ENCODE data around the gene MAT1A.

Gene MAT1A

DNA sequence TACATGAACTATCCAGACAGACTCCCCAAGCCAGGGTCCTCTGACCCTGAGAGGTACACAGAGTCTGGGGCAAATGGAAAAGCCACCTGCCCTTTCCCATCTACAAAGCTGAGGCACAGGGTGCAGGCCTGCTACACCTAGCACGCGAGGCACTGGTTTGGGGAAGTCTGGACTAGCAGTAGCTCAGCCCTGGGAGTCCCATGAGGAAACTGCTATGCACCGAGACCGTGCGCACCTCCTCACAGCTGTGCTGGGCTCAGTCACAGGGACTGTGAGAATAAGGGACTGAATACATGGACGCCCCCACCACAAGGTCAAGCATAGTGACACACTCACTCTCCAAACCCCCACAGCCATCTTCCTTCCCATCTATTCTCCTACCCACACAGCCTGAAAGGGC, 8.2 kb downstream of the MAT1A start:
- TF ChIP-seq, protein P1, sequence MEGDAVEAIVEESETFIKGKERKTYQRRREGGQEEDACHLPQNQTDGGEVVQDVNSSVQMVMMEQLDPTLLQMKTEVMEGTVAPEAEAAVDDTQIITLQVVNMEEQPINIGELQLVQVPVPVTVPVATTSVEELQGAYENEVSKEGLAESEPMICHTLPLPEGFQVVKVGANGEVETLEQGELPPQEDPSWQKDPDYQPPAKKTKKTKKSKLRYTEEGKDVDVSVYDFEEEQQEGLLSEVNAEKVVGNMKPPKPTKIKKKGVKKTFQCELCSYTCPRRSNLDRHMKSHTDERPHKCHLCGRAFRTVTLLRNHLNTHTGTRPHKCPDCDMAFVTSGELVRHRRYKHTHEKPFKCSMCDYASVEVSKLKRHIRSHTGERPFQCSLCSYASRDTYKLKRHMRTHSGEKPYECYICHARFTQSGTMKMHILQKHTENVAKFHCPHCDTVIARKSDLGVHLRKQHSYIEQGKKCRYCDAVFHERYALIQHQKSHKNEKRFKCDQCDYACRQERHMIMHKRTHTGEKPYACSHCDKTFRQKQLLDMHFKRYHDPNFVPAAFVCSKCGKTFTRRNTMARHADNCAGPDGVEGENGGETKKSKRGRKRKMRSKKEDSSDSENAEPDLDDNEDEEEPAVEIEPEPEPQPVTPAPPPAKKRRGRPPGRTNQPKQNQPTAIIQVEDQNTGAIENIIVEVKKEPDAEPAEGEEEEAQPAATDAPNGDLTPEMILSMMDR (IDR thresholded peaks at IDR 0.05; ENCODE audit: unreplicated experiment in 3 of 3), result no peak
- no peaks in the 10 kb centered on the region for H3K9me3 Mint-ChIP-seq
- H3K27ac Mint-ChIP-seq, result peak overlapping the region in 1 of 3 experiments; percentile 56
- H3K36me3 Mint-ChIP-seq (ENCODE audit: low read depth), result no peaks in the 10 kb centered on the region
- peaks cover 3% of the 10 kb centered on the region for H3K27me3 Mint-ChIP-seq (ENCODE audit: low read depth)
- no peak overlapping the region for H3K4me3 Mint-ChIP-seq
- H3K4me1 Mint-ChIP-seq, result peaks cover 8% of the 10 kb centered on the region

DNA sequence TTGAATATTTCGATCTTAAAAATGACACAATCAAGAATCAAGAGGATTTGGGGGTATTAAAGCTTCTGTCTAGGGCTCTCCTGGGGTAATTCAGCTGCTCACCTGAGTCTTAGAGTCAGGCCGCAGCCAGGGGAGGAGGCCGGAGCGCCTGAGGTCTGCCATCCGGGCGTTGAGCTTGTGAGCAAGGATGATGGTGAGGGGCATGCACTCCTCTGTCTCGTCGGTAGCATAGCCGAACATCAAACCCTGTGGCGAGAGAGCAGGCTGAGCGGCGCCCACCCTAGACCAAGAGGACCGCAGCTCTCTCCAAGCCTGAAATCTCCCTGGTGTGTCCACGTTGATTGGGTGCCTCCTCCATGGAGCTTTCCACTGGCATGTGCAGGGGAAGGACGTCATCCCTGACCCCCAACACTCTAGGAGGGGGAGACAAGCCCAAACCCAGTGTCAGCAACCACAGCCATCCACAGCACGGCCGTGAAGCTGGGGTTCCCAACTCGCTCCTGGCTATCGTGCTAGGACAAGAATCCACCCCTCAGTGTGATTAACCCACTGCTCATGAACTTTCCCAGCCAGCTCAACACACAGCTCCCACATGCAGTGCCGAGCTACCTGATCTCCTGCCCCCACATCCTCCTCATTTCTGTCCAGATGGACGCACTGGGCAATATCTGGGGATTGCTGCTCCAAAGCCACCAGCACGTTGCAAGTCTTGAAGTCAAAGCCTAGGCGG, 9.2 kb downstream of the MAT1A start:
- Mint-ChIP-seq H3K36me3 (ENCODE audit: low read depth) (no peaks in the 10 kb centered on the region), H3K9me3 (no peaks in the 10 kb centered on the region), H3K27ac (no peak overlapping the region), H3K27me3 (ENCODE audit: low read depth) (peaks cover 7% of the 10 kb centered on the region), H3K4me3 (no peak overlapping the region), H3K4me1 (peaks cover 8% of the 10 kb centered on the region)
- TF ChIP-seq, protein P1 (IDR thresholded peaks at IDR 0.05; ENCODE audit: unreplicated experiment in 3 of 3), result no peak

DNA sequence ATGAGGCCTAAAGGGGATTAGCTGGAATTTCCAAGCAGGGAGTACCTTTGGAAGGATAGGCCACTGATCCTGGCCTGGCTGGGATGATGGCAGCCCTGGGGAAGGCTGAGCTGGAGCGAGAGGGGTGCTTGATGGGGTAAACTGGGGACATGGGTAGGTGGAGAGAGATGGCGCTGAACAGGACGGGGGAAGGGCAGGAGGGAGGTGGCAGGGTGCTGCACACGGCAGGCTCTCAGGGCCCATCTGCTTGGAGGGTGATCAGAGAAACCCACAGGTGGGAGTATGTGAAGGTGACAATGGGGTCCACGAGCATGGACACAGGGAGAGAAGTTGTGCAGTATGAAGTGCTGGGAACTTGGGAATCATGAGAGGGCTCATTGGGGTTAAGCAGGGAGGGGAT, 10.3 kb downstream of the MAT1A start:
- Mint-ChIP-seq H3K27ac (no peak overlapping the region), H3K4me1 (peaks cover 8% of the 10 kb centered on the region), H3K9me3 (no peaks in the 10 kb centered on the region), H3K27me3 (ENCODE audit: low read depth) (peaks cover 7% of the 10 kb centered on the region), H3K36me3 (ENCODE audit: low read depth) (no peaks in the 10 kb centered on the region), H3K4me3 (no peak overlapping the region)
- TF ChIP-seq, protein P1 (IDR thresholded peaks at IDR 0.05; ENCODE audit: unreplicated experiment in 3 of 3), result no peak

DNA sequence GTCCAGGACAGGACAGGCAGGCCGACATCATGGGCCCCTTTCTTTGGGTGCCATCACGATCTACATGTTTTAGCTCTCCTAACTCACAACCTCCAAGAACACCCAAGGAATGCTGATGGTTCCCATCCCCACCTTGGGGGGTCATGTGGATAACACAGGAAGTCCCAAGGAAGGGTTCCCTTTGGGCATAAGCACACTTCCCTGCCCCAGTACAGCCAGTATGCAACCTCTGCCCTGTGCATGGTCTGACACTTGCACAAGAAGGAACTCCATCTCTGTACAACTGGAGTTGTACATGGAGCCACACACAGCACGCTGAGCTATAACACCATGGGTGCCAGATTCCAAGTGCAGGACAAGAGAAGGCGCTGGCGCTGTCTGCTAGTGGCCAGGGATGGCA, 11.0 kb downstream of the MAT1A start:
- Mint-ChIP-seq H3K9me3 (no peaks in the 10 kb centered on the region), H3K27ac (no peak overlapping the region), H3K36me3 (ENCODE audit: low read depth) (no peaks in the 10 kb centered on the region), H3K27me3 (ENCODE audit: low read depth) (peaks cover 7% of the 10 kb centered on the region), H3K4me3 (no peak overlapping the region), H3K4me1 (peaks cover 8% of the 10 kb centered on the region)
- TF ChIP-seq, protein P1 (IDR thresholded peaks at IDR 0.05; ENCODE audit: unreplicated experiment in 3 of 3), result no peak

DNA sequence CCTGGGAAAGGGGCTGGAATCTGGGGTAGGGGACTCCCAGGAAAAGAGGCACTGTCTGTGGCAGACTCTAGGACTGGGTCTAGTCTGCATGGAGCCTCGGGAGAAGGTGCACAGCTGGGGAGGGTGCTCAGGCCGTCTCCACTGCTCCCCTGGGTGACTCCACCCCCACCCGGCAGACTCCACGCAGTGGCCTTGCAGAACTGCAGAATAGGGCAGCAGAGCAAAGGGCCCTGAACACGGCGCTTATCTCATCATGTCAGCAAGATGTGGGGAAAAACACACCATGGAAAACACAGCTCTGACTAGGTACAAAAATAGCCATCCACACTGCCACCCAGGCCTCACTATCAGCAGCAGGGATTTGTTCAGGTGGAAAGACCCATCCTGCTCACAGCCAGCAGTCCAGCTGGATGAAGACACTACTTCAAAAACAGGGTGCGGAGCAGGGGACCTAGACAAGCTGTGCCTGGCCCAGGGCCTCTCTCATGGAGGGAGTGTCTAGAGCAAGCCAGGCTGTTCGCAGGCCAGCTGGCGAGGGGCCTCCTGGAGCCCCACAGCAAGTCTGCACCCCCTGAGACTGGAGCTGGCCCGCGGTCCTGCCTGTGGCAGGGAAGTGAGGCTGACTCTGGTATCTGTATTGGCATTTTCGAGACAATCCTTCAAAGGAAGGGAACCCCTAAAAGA, 11.7 kb downstream of the MAT1A start:
- TF ChIP-seq, protein P1 (IDR thresholded peaks at IDR 0.05; ENCODE audit: unreplicated experiment in 3 of 3), result no peak
- H3K9me3 Mint-ChIP-seq, result no peaks in the 10 kb centered on the region
- peaks cover 7% of the 10 kb centered on the region for H3K27me3 Mint-ChIP-seq (ENCODE audit: low read depth)
- H3K36me3 Mint-ChIP-seq (ENCODE audit: low read depth), result no peaks in the 10 kb centered on the region
- no peak overlapping the region for H3K27ac Mint-ChIP-seq
- H3K4me1 Mint-ChIP-seq, result peaks cover 8% of the 10 kb centered on the region
- no peak overlapping the region for H3K4me3 Mint-ChIP-seq

Data from nephron (organoid).